ENCODE results near the gene PSIP1.
A peak's percentile ranks its signal among the peaks of the same experiment; 100 is the strongest.
"Not testable (repeated sequence)": the region's sequence is repeated elsewhere in the genome, so short reads cannot be mapped to it uniquely, and the experiment has no call there.

PSIP1 gene

DNA sequence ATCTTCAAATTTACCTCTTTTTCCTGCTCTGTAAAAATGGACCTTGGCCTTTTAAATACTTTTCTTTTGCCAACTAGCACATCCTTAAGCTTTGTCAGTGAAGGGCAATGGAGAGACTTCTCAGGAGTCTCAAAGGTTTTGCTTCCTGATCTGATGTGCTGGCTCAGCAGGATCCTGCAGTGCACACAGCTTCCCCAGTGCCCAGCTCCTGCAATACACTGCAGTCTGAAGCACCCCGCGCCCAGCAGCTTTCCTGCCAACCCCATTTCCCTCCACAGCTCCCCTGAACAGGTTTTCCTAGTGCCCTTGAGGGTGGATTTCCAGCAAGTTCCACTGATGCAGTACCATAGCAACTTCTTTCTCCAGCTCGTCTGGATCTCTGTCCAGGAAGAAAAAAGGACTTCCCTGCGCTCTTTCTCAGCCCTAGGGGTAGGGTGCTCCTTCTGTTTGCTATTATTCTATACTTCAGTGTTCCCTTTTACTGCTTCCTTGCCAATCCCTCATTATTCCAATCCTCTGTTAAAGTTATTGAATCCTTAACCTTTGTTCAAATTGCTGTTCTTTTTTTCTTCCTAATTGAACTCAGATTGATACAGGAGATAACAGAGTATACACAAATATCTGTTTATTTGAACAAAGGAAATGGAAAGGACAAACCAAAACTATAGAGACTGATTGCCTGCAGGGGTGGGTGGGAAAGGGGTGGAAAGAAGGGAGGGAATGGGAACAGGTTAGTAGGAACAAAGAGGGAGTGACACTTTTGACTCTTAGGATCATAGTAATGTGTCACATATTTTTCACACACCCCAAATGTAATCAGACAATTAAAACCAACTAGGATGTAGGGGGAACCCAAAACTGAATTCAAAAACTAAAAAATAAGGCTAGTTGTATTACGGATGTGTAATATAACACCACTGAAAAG is 79.6 kb downstream of the PSIP1 start:
- DNase-seq = no peak

- not testable (repeated sequence) for DNase-seq
Measured at GRCh38 chr9:15427702-15428101, 83.1 kb downstream of the PSIP1 start.

DNA sequence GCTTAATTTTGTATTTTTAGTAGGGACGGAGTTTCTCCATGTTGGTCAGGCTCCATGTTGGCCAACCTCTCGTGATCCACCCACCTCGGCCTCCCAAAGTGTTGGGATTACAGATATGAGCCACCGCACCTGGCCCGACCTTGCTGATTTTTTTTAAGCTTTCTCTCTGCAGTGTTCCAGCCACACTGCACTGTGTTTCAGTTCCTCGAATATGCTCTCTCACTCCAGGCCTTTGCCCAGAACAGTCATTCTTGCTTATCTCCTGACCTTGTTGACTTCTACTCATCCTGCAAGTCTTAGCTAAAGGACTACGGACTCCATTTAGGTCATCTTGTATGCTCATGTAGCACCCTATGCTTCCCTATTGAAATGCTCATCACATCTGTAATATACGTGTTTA is 84.8 kb downstream of the PSIP1 start:
- no peak for DNase-seq

DNA sequence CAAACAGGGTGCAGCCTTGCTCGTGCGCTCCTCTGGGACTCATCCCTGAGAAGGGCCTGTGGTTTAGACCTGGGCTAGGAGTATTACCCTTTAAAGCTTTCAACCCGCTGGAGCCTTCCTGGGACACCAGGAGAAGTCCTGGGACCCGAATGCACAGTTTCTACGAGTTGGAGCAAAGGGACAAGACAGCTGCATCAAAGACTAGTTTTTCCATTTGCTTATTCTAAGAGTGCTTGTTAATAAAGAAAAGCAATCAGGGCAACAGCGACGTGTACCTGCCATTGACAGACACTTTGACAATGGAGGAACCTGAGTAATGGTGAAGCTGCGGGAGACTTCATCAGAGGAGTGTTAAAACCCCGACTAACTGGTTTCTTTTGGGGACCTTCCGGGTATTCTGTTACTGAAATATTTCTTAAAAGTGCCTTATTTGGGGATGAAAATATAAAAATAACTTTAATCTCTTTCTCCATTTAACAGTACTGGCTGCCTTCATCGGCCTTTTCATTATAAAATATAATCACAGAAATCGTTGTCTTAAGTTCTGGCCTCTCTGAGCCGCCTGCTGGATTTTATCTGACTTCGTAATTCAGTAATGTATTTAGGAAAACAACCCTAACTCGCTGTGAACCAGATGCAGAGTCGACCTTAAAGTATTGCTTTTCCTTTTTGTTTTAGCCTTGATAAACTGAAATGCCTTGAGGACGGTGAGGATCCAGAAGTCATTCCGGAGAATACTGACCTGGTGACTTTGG is 87.4 kb downstream of the PSIP1 start:
- DNase-seq = no peak

DNA sequence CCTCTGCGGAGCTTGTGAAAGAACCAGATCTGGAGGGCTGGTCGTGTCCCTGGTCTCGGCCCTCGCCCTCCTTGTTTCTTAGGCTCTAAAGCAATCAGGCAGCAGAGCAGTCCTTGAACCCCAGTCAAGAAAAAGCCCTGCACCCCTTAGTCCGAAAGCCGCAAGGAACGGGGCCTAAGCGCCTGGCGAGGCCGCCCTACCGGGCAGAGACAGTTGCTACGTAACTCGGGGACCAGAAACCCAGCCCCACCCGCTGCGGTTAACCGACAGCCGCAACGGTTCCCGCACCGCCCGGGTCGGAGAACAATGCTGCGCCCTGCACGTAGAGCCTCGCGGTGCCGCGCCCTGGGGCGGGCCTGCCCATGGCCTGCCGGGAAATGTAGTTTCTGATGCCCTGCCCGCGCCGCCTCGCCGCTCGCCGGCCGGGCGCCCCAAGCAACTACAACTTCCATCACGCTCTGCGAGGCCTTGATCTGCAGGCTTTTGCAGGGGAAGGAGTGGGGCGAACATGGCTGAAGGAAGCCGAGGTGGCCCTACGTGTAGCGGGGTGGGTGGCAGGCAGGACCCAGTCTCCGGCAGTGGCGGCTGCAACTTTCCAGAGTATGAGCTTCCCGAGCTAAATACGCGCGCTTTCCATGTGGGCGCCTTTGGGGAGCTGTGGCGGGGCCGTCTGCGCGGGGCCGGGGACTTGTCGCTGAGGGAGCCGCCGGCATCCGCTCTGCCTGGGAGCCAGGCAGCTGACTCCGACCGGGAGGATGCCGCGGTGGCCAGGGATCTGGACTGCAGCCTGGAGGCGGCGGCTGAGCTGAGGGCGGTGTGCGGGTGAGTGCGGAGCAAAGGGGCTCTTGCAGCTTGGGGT is 88.2 kb downstream of the PSIP1 start, which contains the start of gene SNAPC3:
SNAPC3 (plus strand) TSS at position 505 of the 859 bp plus-strand sequence; CDS start at position 509, 4 bp downstream.
- peak; percentile 89 for DNase-seq

GRCh38 chr9:15421990-15422371 is 88.8 kb downstream of the PSIP1 start:
- DNase-seq = no peak

DNA sequence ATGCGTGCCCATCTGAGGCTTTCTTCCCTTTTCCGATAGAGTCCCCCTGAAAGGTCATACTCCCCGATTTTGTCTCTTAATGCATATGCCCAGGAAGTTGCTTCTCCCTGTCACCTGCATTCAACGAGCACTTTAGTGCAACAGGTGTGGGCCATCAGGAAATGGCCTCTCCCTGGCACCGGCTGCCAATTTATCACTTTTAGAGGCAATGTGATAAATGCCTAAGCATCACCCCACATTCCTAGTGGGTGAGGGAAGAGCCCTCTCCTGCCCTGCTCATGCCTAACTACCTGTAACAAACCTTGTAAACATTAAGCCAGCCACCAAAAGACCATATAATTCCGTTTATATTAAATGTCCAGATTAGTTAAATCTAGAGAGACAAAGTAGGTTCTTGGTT is 89.2 kb downstream of the PSIP1 start:
- DNase-seq = no peak

GRCh38 chr9:15420796-15421195 is 90.0 kb downstream of the PSIP1 start:
- DNase-seq = no peak

DNA sequence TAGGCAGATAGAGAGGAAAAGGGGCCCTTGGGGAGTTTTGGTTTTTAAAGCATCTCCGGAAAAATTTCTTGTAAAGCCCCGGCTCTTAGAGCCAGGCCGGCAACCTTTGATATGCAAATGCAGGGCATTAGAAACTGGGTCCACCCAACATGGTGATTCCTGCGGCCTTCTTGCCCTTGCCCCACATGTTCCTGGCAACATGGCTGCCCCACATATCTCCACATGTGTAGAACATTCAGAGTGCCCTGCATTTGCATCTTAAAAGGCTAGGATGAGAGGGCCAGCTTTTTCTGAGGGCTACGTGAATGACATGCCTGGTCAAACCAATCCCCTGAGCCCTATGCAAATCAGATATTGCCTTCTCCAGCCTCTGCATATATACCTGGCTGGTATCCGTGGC is 93.1 kb downstream of the PSIP1 start:
- no peak for DNase-seq

DNA sequence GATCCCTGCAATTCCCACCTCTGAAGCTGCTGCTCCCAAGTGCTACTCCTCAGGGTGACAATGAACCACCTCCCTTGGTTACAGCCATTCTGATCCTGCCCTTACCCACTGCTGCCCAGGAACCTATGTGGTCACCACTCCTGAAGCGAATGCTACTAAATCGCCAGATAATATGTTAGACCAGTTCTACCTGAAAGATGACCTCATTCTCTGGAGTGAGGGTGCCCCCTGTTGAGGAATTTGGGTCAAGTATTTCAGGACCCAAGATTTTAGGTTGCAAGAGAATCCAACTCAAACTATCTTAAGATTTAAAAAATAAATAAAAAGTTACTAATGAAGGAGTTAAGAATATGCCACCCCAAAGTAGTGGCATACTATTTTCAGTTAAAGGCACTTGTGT is 93.9 kb downstream of the PSIP1 start:
- peak; percentile 2 for DNase-seq
